AG04449 (cell line): ENCODE measurements around the gene ZBTB45.
A peak's percentile ranks its signal among the peaks of the same experiment; 100 is the strongest.

Source experiments
- CTCF ChIA-PET: fragments of 350-600 bp; formaldehyde crosslinking; extraction: SDS; loops from one replicate; lab custom pipeline; 2021; ENCODE audit warnings: antibody characterized with exemption; lab: Yijun Ruan, JAX
- POLR2A ChIA-PET: fragments of 400-600, 350-600 bp; formaldehyde crosslinking; extraction: SDS; loops from one replicate; lab custom pipeline; 2020; ENCODE audit warnings: antibody characterized with exemption, inconsistent platforms; lab: Yijun Ruan, JAX
- DNase-seq: peaks from one replicate; pipeline ENCODE4 v3.0.0-alpha.2; 2010; ENCODE audit warnings: low read depth, low spot score
- H3K4me3 ChIP-seq: 2 replicates; pipeline ENCODE4 v1.5.1; 2011; ENCODE audit warnings: low read depth, mild to moderate bottlenecking, control low read depth, low read length
- CTCF ChIP-seq: IDR thresholded peaks from one replicate; pipeline ENCODE4 v1.5.1; 2011; ENCODE audit warnings: mild to moderate bottlenecking, moderate library complexity, low read length, control low read depth, inconsistent platforms; ENCODE audit not compliant: insufficient read depth; ENCODE audit errors: missing control alignments

The ZBTB45 gene

GRCh38 chr19:58477871-58478270 lies 41.7 kb downstream of the ZBTB45 start:
- ChIA-PET POLR2A (interaction anchor here (0.7 to 1.4 kb wide), 3 partner anchors 12 to 18 kb away, joined by 3 to 4 read pairs (median 3); no protein-coding TSS in a partner anchor), CTCF (interaction anchor here (1.0 kb wide), 2 partner anchors 35 to 36 kb away, joined by 3 read pairs; no protein-coding TSS in a partner anchor)
- H3K4me3 ChIP-seq, result no peak overlapping the region

DNA sequence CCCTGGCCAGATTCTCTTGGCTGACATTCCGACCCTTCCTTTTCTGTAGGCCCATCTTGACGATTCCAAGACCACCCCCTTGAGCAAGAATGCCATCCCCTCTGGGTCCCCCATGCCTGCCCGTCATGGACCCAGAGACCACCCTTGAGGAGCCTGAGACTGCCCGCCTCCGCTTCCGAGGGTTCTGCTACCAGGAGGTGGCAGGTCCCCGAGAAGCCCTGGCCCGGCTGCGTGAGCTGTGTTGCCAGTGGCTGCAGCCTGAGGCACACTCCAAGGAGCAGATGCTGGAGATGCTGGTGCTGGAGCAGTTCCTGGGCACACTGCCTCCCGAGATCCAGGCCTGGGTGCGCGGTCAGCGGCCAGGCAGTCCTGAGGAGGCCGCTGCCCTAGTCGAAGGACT lies 42.5 kb downstream of the ZBTB45 start:
- TF ChIP-seq CTCF, result no peak
- no peak for DNase-seq
- CTCF ChIA-PET, result interaction anchor here (1.0 kb wide), 2 partner anchors 35 to 37 kb away, joined by 3 read pairs; no protein-coding TSS in a partner anchor
- POLR2A ChIA-PET, result interaction anchor here (0.7 kb wide), 1 partner anchor 12 kb away, joined by 3 read pairs; no protein-coding TSS in a partner anchor
- peak overlapping the region; percentile 74 for H3K4me3 ChIP-seq

More at GRCh38 chr19:58477871-58478270, 41.7 kb downstream of the ZBTB45 start:
- TF ChIP-seq CTCF, result no peak
- DNase-seq, result no peak

- H3K4me3 ChIP-seq, result peak overlapping the region; percentile 74
- no peak for TF ChIP-seq CTCF
- POLR2A ChIA-PET, result interaction anchor here (1.4 kb wide), 1 partner anchor 10 kb away, joined by 3 read pairs; the partner anchor contains the start of gene ZNF324
- CTCF ChIA-PET, result no interaction called here
- no peak for DNase-seq
These were observed 43.1 kb downstream of the ZBTB45 start for GRCh38 chr19:58476498-58477015.

- CTCF ChIA-PET, result interaction anchor here (2.3 kb wide), 1 partner anchor 43 kb away, joined by 7 read pairs; the partner anchor contains the start of gene ZBTB45
- DNase-seq, result peak; percentile 59
- no peak for TF ChIP-seq CTCF
- POLR2A ChIA-PET, result interaction anchor here (0.5 to 1.9 kb wide), 6 partner anchors 9 to 812 kb away, joined by 3 to 4 read pairs (median 3); partner anchors contain the start of genes ZBTB45 and ZNF324
- peak within 1 kb of the TSS; percentile 74 for H3K4me3 ChIP-seq
These were observed 43.7 kb downstream of the ZBTB45 start, which contains the start of gene ZNF446 for GRCh38 chr19:58475714-58476497. Gene ZNF446, plus strand, starts transcription at chr19:58476352. Its CDS starts 867 bp downstream, at chr19:58477219.

DNA sequence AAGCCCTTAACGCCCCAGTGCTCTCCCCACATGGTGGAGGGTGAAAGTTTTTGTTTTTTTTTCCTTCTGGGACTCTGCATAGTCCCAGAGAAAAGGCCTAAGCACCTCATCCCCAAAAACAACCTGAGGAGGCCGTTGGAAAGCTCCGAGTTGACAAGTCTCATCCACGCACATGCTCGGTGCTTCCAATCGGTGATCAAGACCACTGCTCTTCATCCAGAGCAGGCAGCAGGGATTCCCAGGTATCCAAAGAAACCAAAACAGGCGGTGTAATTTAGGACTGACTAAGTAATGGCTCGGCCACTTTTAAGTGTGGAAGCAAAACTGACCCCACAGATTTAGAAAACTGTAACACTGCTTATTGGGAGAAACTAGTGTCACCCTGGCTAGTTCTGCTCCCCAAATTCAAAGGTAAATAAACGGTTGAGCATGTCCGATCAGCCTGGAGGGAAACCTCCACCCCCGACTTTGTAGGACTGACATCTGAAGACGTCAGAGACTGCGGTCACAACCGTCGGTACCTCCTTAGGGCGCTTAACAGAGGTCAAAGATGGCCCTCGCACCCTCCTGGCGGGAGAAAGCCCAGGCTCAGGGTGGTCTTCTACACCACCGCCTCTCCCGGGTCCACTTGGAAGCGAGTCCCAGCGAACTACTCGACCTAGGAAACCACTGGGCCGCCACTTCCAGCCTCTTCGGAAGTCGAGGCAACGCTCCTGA lies 44.5 kb downstream of the ZBTB45 start:
- ChIA-PET CTCF (interaction anchor here (2.3 kb wide), 1 partner anchor 44 kb away, joined by 7 read pairs; the partner anchor contains the start of gene ZBTB45), POLR2A (interaction anchor here (0.5 to 1.9 kb wide), 7 partner anchors 9 to 811 kb away, joined by 3 to 4 read pairs (median 3); partner anchors contain the start of genes ZBTB45, ZNF132 and ZNF324)

More for the DNA sequence above, 44.5 kb downstream of the ZBTB45 start:
- TF ChIP-seq CTCF, result no peak
- DNase-seq, result no peak
- H3K4me3 ChIP-seq, result peak overlapping the region; percentile 74
